Neural progenitor cell (in vitro differentiated cells): ENCODE data around the gene UBE2S.

Experiments
- EZH2 ChIP-seq: fragments of 200-600 bp; sonication (generic); IDR thresholded peaks from 2 replicates; pipeline ENCODE4 v1.6.1; 2017; ENCODE audit warnings: antibody characterized with exemption, mild to moderate bottlenecking, moderate library complexity
- TF ChIP-seq, protein P1 (sequence below): fragments of 200-600 bp; sonication (generic); IDR thresholded peaks from 2 replicates; pipeline ENCODE4 v1.5.1; 2017; ENCODE audit warnings: antibody characterized with exemption, mild to moderate bottlenecking

GRCh38 chr19:55383279-55384130 is 24.1 kb downstream of the UBE2S start:
- TF ChIP-seq, protein P1, sequence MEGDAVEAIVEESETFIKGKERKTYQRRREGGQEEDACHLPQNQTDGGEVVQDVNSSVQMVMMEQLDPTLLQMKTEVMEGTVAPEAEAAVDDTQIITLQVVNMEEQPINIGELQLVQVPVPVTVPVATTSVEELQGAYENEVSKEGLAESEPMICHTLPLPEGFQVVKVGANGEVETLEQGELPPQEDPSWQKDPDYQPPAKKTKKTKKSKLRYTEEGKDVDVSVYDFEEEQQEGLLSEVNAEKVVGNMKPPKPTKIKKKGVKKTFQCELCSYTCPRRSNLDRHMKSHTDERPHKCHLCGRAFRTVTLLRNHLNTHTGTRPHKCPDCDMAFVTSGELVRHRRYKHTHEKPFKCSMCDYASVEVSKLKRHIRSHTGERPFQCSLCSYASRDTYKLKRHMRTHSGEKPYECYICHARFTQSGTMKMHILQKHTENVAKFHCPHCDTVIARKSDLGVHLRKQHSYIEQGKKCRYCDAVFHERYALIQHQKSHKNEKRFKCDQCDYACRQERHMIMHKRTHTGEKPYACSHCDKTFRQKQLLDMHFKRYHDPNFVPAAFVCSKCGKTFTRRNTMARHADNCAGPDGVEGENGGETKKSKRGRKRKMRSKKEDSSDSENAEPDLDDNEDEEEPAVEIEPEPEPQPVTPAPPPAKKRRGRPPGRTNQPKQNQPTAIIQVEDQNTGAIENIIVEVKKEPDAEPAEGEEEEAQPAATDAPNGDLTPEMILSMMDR = no peak
- TF ChIP-seq EZH2 = no peak
